Measurements from ENCODE around the gene PNMA6A. TPM values are rescaled to one million over a fixed set of nuclear protein-coding genes. Genes with fewer than 3 reads are reported as not detected.

Gene PNMA6A
- total and polyA plus RNA-seq, 2 donors (not counting 3 experiments of a cell fraction or from before 2014, with no cell fraction given) = 1.2 to 1.3 TPM

GRCh38 chrX:153032397-153033118, 39.7 kb upstream of the PNMA6A start:
- H3K27ac ChIP-seq (ENCODE audit: insufficient read depth, low read depth, low read length) = no peak overlapping the region
- no peaks in the 10 kb centered on the region for H3K27me3 ChIP-seq (ENCODE audit: control insufficient read depth in 2 of 2, insufficient read depth in 2 of 2, low read length in 2 of 2)
- H3K9me1 ChIP-seq (replicated peaks; ENCODE audit: control insufficient read depth, extremely low read depth, insufficient read depth, low read length) = no peaks in the 10 kb centered on the region
- intact Hi-C loops (cut with micrococcal nuclease) (loop anchor here (1.0 to 10.0 kb wide), 6 partner anchors 73 to 636 kb away; no protein-coding TSS in a partner anchor), dilution Hi-C loops (cut with MboI; ENCODE audit: extremely low pct_ligation_motif_present, low sequenced_read_pairs) (no loop called here)
- no peaks in the 10 kb centered on the region for H3K4me1 ChIP-seq (ENCODE audit: control insufficient read depth, extremely low read depth, insufficient read depth, low read length)
- no peaks in the 10 kb centered on the region for H4K20me1 ChIP-seq (replicated peaks; ENCODE audit: control insufficient read depth, extremely low read depth, insufficient read depth, low read length)
- H3K9ac ChIP-seq (replicated peaks; ENCODE audit: extremely low read depth, insufficient read depth, low read length) = peak overlapping the region; percentile 28
- H3K36me3 ChIP-seq (ENCODE audit: control insufficient read depth in 2 of 2, extremely low read depth in 1 of 2, insufficient read depth in 2 of 2, low read length in 2 of 2) = no peaks in the 10 kb centered on the region
- H3K4me3 ChIP-seq (replicated peaks in 1 of 3; ENCODE audit: insufficient read depth in 1 of 3, low read depth in 1 of 3, low read length in 3 of 3) = peak overlapping the region in 2 of 3 experiments; percentile 20 to 27
- peak overlapping the region; percentile 18 for H3K4me2 ChIP-seq (ENCODE audit: insufficient read depth, low read length)
- POLR2A ChIA-PET = no interaction called here
- TF ChIP-seq CTCF (IDR thresholded peaks at IDR 0.05; ENCODE audit: extremely low read depth in 1 of 2, insufficient read depth in 1 of 2, low read depth in 1 of 2, low read length in 2 of 2) (peak; percentile 69 to 83), POLR2AphosphoS5 (IDR thresholded peaks at IDR 0.05; ENCODE audit: insufficient read depth, low read depth, low read length) (no peak)
- DNase-seq (ENCODE audit: low read depth, low spot score) = peak; percentile 56
- peak overlapping the region; percentile 63 for H2AFZ ChIP-seq (ENCODE audit: low read depth, low read length)
- peak; percentile 87 for FAIRE-seq
- H3K9me3 ChIP-seq (replicated peaks; ENCODE audit: control insufficient read depth, insufficient read depth, low read length) = no peaks in the 10 kb centered on the region
- no peaks in the 10 kb centered on the region for H3K79me2 ChIP-seq (ENCODE audit: control insufficient read depth, insufficient read depth, low read length)
- no TSS peak for BruUV-seq (replicated peaks)
- CTCF ChIA-PET = interaction anchor here (0.6 to 2.9 kb wide), 13 partner anchors 12 to 636 kb away, joined by 3 to 19 read pairs (median 5); partner anchors contain the start of gene HAUS7

DNA sequence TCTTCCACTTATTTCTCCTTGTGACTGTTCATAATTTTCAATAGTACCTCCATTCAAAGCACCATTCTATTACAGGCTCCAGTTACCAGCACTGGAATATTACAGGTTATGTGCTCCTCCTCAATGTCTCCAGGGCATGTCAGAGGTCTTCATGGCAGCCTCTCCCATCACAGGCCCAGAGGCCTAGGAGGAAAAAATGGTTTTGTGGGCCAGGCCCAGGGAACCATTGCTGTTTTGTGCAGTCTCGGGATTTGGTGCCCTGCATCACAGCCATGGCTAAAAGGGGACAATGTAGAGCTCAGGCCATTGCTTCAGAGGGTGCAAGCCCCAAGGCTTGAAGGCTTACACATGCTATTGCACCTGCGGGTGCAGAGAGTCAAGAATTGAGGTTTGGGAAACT, 23.2 kb upstream of the PNMA6A start:
- Histone ChIP-seq H3K9ac (replicated peaks; ENCODE audit: extremely low read depth, insufficient read depth, low read length) (no peak overlapping the region), H2AFZ (ENCODE audit: low read depth, low read length) (no peak overlapping the region), H3K27me3 (ENCODE audit: control insufficient read depth in 2 of 2, insufficient read depth in 2 of 2, low read length in 2 of 2) (no peaks in the 10 kb centered on the region), H3K4me3 (replicated peaks in 1 of 3; ENCODE audit: insufficient read depth in 1 of 3, low read depth in 1 of 3, low read length in 3 of 3) (no peak overlapping the region), H3K79me2 (ENCODE audit: control insufficient read depth, insufficient read depth, low read length) (no peaks in the 10 kb centered on the region), H3K9me1 (replicated peaks; ENCODE audit: control insufficient read depth, extremely low read depth, insufficient read depth, low read length) (no peaks in the 10 kb centered on the region), H3K27ac (ENCODE audit: insufficient read depth, low read depth, low read length) (no peak overlapping the region), H3K36me3 (ENCODE audit: control insufficient read depth in 2 of 2, extremely low read depth in 1 of 2, insufficient read depth in 2 of 2, low read length in 2 of 2) (no peaks in the 10 kb centered on the region), H3K9me3 (replicated peaks; ENCODE audit: control insufficient read depth, insufficient read depth, low read length) (no peaks in the 10 kb centered on the region), H3K4me1 (ENCODE audit: control insufficient read depth, extremely low read depth, insufficient read depth, low read length) (no peaks in the 10 kb centered on the region), H4K20me1 (replicated peaks; ENCODE audit: control insufficient read depth, extremely low read depth, insufficient read depth, low read length) (no peaks in the 10 kb centered on the region), H3K4me2 (ENCODE audit: insufficient read depth, low read length) (no peak overlapping the region)
- DNase-seq (ENCODE audit: low read depth, low spot score) (no peak), FAIRE-seq (no peak)
- TF ChIP-seq POLR2A (IDR thresholded peaks at IDR 0.05; ENCODE audit: low read depth, low read length) (no peak), GATA2 (IDR thresholded peaks at IDR 0.05; ENCODE audit: insufficient read depth, insufficient read length, low read depth, low read length) (no peak), FOS (IDR thresholded peaks at IDR 0.05; ENCODE audit: borderline replicate concordance, insufficient read depth, low read length) (no peak), EZH2 (IDR thresholded peaks at IDR 0.05; ENCODE audit: borderline replicate concordance, low read depth, low read length, severe bottlenecking) (no peak), CTCF (IDR thresholded peaks at IDR 0.05; ENCODE audit: extremely low read depth in 1 of 2, insufficient read depth in 1 of 2, low read depth in 1 of 2, low read length in 2 of 2) (no peak), MYC (IDR thresholded peaks at IDR 0.05; ENCODE audit: low read depth, low read length) (no peak), JUN (IDR thresholded peaks at IDR 0.05; ENCODE audit: borderline replicate concordance, insufficient read depth, insufficient read length, low read depth) (no peak), POLR2AphosphoS5 (IDR thresholded peaks at IDR 0.05; ENCODE audit: insufficient read depth, low read depth, low read length) (no peak)
- TF ChIP-seq, protein P1, sequence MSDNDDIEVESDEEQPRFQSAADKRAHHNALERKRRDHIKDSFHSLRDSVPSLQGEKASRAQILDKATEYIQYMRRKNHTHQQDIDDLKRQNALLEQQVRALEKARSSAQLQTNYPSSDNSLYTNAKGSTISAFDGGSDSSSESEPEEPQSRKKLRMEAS (IDR thresholded peaks at IDR 0.05; ENCODE audit: insufficient read depth, insufficient read length) = no peak
- no TSS peak for BruUV-seq (replicated peaks)
- dilution Hi-C loops (cut with MboI; ENCODE audit: extremely low pct_ligation_motif_present, low sequenced_read_pairs) = no loop called here
- intact Hi-C loops (cut with micrococcal nuclease) = no loop called here
- POLR2A ChIA-PET = no interaction called here
- CTCF ChIA-PET = no interaction called here
